ENCODE results near the gene SLC37A2.

SLC37A2 gene

GRCh38 chr11:125090816-125091215, 27.7 kb downstream of the SLC37A2 start:
- Histone ChIP-seq H3K27me3 (no peaks in the 10 kb centered on the region), H3K4me1 (peaks cover 0 to 7% (median 3%) of the 10 kb centered on the region in 4 donors), H3K27ac (no peak overlapping the region), H3K9me3 (no peaks in the 10 kb centered on the region), H3K4me3 (no peak overlapping the region), H3K36me3 (peaks cover 0 to 10% (median 1%) of the 10 kb centered on the region in 3 donors)
- intact Hi-C loops (cut with DNase I; ENCODE audit: low total_unique reads), result no loop called here
- TF ChIP-seq CTCF (IDR thresholded peaks at IDR 0.05), result no peak
- no peak for DNase-seq

- peaks cover 0 to 7% (median 3%) of the 10 kb centered on the region in 4 donors for H3K4me1 ChIP-seq
- no peak overlapping the region for H3K27ac ChIP-seq
- intact Hi-C loops (cut with DNase I; ENCODE audit: low total_unique reads), result no loop called here
- no peak overlapping the region for H3K4me3 ChIP-seq
- peak; percentile 36 to 40 for TF ChIP-seq CTCF (IDR thresholded peaks at IDR 0.05)
- H3K36me3 ChIP-seq, result peaks cover 3 to 15% (median 6%) of the 10 kb centered on the region in 3 donors
- H3K27me3 ChIP-seq, result no peaks in the 10 kb centered on the region
- DNase-seq, result no peak
- H3K9me3 ChIP-seq, result no peaks in the 10 kb centered on the region
Measured at GRCh38 chr11:125091247-125091876, 28.3 kb downstream of the SLC37A2 start.

- Histone ChIP-seq H3K36me3 (peaks cover 9 to 22% (median 10%) of the 10 kb centered on the region in 3 donors), H3K4me3 (no peak overlapping the region), H3K4me1 (peaks cover 0 to 7% (median 3%) of the 10 kb centered on the region in 4 donors), H3K27ac (no peak overlapping the region), H3K27me3 (no peaks in the 10 kb centered on the region), H3K9me3 (no peaks in the 10 kb centered on the region)
- no peak for TF ChIP-seq CTCF (IDR thresholded peaks at IDR 0.05)
- no peak for DNase-seq
- intact Hi-C loops (cut with DNase I; ENCODE audit: low total_unique reads), result no loop called here
Measured at GRCh38 chr11:125091877-125092664, 29.0 kb downstream of the SLC37A2 start.

GRCh38 chr11:125092669-125093068, 29.6 kb downstream of the SLC37A2 start:
- Histone ChIP-seq H3K27me3 (no peaks in the 10 kb centered on the region), H3K27ac (no peak overlapping the region), H3K36me3 (peaks cover 15 to 28% (median 16%) of the 10 kb centered on the region in 3 donors), H3K4me3 (no peak overlapping the region), H3K9me3 (no peaks in the 10 kb centered on the region), H3K4me1 (peaks cover 0 to 7% (median 3%) of the 10 kb centered on the region in 4 donors)
- DNase-seq, result no peak
- TF ChIP-seq CTCF (IDR thresholded peaks at IDR 0.05), result no peak
- intact Hi-C loops (cut with DNase I; ENCODE audit: low total_unique reads), result no loop called here

GRCh38 chr11:125093502-125093901, 30.4 kb downstream of the SLC37A2 start:
- H3K4me1 ChIP-seq, result peaks cover 0 to 7% (median 3%) of the 10 kb centered on the region in 4 donors
- TF ChIP-seq CTCF (IDR thresholded peaks at IDR 0.05), result no peak
- H3K27me3 ChIP-seq, result no peaks in the 10 kb centered on the region
- H3K27ac ChIP-seq, result no peak overlapping the region
- no peaks in the 10 kb centered on the region for H3K9me3 ChIP-seq
- no peak overlapping the region for H3K4me3 ChIP-seq
- H3K36me3 ChIP-seq, result peaks cover 15 to 37% (median 19%) of the 10 kb centered on the region in 3 donors
- intact Hi-C loops (cut with DNase I; ENCODE audit: low total_unique reads), result no loop called here
- no peak for DNase-seq
